HepG2 (cell line): ENCODE results near the gene RING1. TPM values are rescaled to one million over a fixed set of nuclear protein-coding genes. Genes with fewer than 3 reads are reported as not detected.

ENCODE experiments used
- ARHGAP35 ChIP-seq: sonication (generic); formaldehyde crosslinking; IDR thresholded peaks from 2 replicates; pipeline ENCODE4 v1.9.0; 2022; ENCODE audit warnings: mild to moderate bottlenecking, inconsistent platforms, moderate library complexity, missing genetic modification reagents, borderline replicate concordance
- ATF4 ChIP-seq, 2 experiments: fragments of 450-650 bp in 1 of 2; sonication (generic) in 1 of 2; formaldehyde crosslinking; IDR thresholded peaks; 2 replicates each; pipeline versions ENCODE4 v1.5.0 to v1.8.0; 2020 to 2022; ENCODE audit warnings: mild to moderate bottlenecking in 1 of 2, missing genetic modification reagents in 1 of 2
- BHLHE40 ChIP-seq: IDR thresholded peaks from 2 replicates; pipeline ENCODE4 v1.6.1; 2011; ENCODE audit warnings: low read length, improper control_type of control experiment
- NCOA5 ChIP-seq: sonication (generic); formaldehyde crosslinking; IDR thresholded peaks from 2 replicates; pipeline ENCODE4 v1.4.0; 2020; ENCODE audit warnings: missing genetic modification reagents
- SKIL ChIP-seq: sonication (generic); formaldehyde crosslinking; IDR thresholded peaks from 2 replicates; pipeline ENCODE4 v1.8.0; 2022; ENCODE audit warnings: missing genetic modification reagents, mild to moderate bottlenecking, moderate library complexity, borderline replicate concordance
- STAT6 ChIP-seq: sonication (generic); formaldehyde crosslinking; IDR thresholded peaks from 2 replicates; pipeline ENCODE4 v1.4.0; 2020; ENCODE audit warnings: missing genetic modification reagents, mild to moderate bottlenecking, borderline replicate concordance
- ZBTB10 ChIP-seq: sonication (generic); formaldehyde crosslinking; IDR thresholded peaks from 2 replicates; pipeline ENCODE4 v1.4.0; 2020; ENCODE audit warnings: missing genetic modification reagents, borderline replicate concordance
- ZBTB46 ChIP-seq: sonication (generic); formaldehyde crosslinking; IDR thresholded peaks from 2 replicates; pipeline ENCODE4 v1.4.0; 2020; ENCODE audit warnings: mild to moderate bottlenecking, missing genetic modification reagents, borderline replicate concordance
- ZNF512B ChIP-seq: sonication (generic); formaldehyde crosslinking; IDR thresholded peaks from 2 replicates; pipeline ENCODE4 v1.5.1; 2020; ENCODE audit warnings: missing genetic modification reagents, mild to moderate bottlenecking, borderline replicate concordance
- polyA plus RNA-seq, 8 experiments: library from polyadenylated mRNA; depleted of rRNA in 3 of 8; stranded (reverse) in 7 of 8; unstranded in 1 of 8; fragments of >200 nt; fragmentation: Illumina TruSeq in 4 of 8; extraction: Trizol in 4 of 8; gene quantifications; 2 replicates each; pipeline versions ENCODE4 v1.2.1 to v1.2.3, GENCODE V29; 2011 to 2016; ENCODE audit warnings: low read depth in 4 of 8, missing spikeins in 1 of 8, mixed read lengths in 1 of 8; ENCODE audit not compliant: insufficient read depth in 1 of 8
- total RNA-seq, 5 experiments: library from RNA; depleted of rRNA; stranded (reverse); fragments of >200 nt; fragmentation: Illumina TruSeq; extraction: Trizol; gene quantifications; 2 replicates each; pipeline ENCODE4 v1.2.3, GENCODE V29; 2016; ENCODE audit warnings: low read depth in 1 of 5

Gene RING1
- total and polyA plus RNA-seq, 2 of the 13 experiments (the other 11 are each of a cell fraction or from before 2014, with no cell fraction given) = 23.9 to 33.6 TPM

GRCh38 chr6:33208091-33208967, at the start of gene RING1 (continued):
- TF ChIP-seq ATF4 (CRISPR knock-in tag; IDR thresholded peaks at IDR 0.05) (peak in 1 of 2 experiments; percentile 56; a peak in 2 of 4 replicates), ZBTB10 (peak; percentile 16; the same call in 1 of the 2 replicates), STAT6 (no peak), SKIL (CRISPR knock-in tag) (peak; percentile 75), NCOA5 (no peak), ZNF512B (CRISPR knock-in tag) (peak; percentile 80; the same call in 1 of the 2 replicates), ARHGAP35 (peak; percentile 55), BHLHE40 (0 out of 2 replicates have a peak, but pooled peaks have one; percentile 12), ZBTB46 (no peak)
